Lung (tissue), 12 donors: Measurements from ENCODE around the gene ATAD3A. TPM values are rescaled to one million over a fixed set of nuclear protein-coding genes. Genes with fewer than 3 reads are reported as not detected.

Experiments used
- ATAC-seq: fragments of 200-7000 bp; cut with Tn5 transposase; one replicate; pipeline ENCODE4 v1.9.1; 2020; ENCODE audit warnings: moderate number of reproducible peaks; ENCODE audit not compliant: insufficient read depth, low FRiP score
- DNase-seq, 3 donors: peaks; one replicate each; pipeline ENCODE4 v3.0.0-alpha.2; 2013 to 2017
- H3K27ac ChIP-seq, 2 donors: one replicate each; pipeline ENCODE4 v1.5.1; 2013; ENCODE audit warnings: mild to moderate bottlenecking in 2 of 2, moderate library complexity in 2 of 2, control low read depth in 1 of 2, inconsistent platforms in 1 of 2, low read depth in 1 of 2, low read length in 1 of 2
- H3K27me3 ChIP-seq, 3 donors: one replicate each; pipeline ENCODE4 v1.5.1; 2013; ENCODE audit warnings: low read length in 2 of 3; ENCODE audit not compliant: control insufficient read depth in 3 of 3, insufficient read depth in 3 of 3
- H3K36me3 ChIP-seq, 4 donors: one replicate each; pipeline ENCODE4 v1.5.1; 2013; ENCODE audit warnings: low read length in 4 of 4, mild to moderate bottlenecking in 1 of 4, moderate library complexity in 1 of 4; ENCODE audit not compliant: control insufficient read depth in 4 of 4, insufficient read depth in 4 of 4
- H3K4me1 ChIP-seq, 5 donors: one replicate each; pipeline ENCODE4 v1.5.1; 2013; ENCODE audit warnings: low read length in 5 of 5, mild to moderate bottlenecking in 2 of 5, moderate library complexity in 1 of 5; ENCODE audit not compliant: control insufficient read depth in 5 of 5, insufficient read depth in 5 of 5
- H3K4me3 ChIP-seq: one replicate; pipeline ENCODE4 v1.5.1; 2013; ENCODE audit warnings: mild to moderate bottlenecking, control low read depth, moderate library complexity
- H3K9ac ChIP-seq, 2 donors: one replicate each; pipeline ENCODE4 v1.5.1; 2013; ENCODE audit warnings: low read length in 2 of 2, control low read depth in 1 of 2; ENCODE audit not compliant: insufficient read depth in 1 of 2
- H3K9me3 ChIP-seq, 4 donors: one replicate each; pipeline ENCODE4 v1.5.1; 2013; ENCODE audit warnings: low read length in 3 of 4, mild to moderate bottlenecking in 1 of 4, moderate library complexity in 1 of 4; ENCODE audit not compliant: control insufficient read depth in 4 of 4, insufficient read depth in 3 of 4
- CTCF ChIP-seq: IDR thresholded peaks from 2 replicates; pipeline ENCODE4 v1.5.1; 2012; ENCODE audit warnings: mild to moderate bottlenecking; ENCODE audit errors: control extremely low read depth, extremely low read depth
- WGBS, 2 donors: extraction: QIAGEN DNeasy Blood & Tissue Kit; methylation state at CpG; one replicate each; pipeline ENCODE4 v1.1.7; 2013; 5-methylcytosine and 5-hydroxymethylcytosine counted together
- polyA plus RNA-seq, 2 donors: library from polyadenylated mRNA; stranded (reverse); fragments of 200-250 nt; gene quantifications; one replicate each; pipeline ENCODE4 v1.2.1, GENCODE V29; 2013
- total RNA-seq, 2 donors: library from RNA; depleted of rRNA in 1 of 2; stranded (reverse); fragments of >200 nt in 1 of 2; gene quantifications; one replicate each; pipeline ENCODE4 v1.2.1, GENCODE V29; 2014 to 2021
- donor health status: control.
- donor health status: control.
- donor health status: Bipolar disorder and iron deficiency.
- donor health status: healthy.
- donor health status: DM: yes; HTN: yes; CAD: no.

ATAD3A gene
- total and polyA plus RNA-seq, 4 donors, result 8.1 to 31.3 (median 28.3) TPM

DNA sequence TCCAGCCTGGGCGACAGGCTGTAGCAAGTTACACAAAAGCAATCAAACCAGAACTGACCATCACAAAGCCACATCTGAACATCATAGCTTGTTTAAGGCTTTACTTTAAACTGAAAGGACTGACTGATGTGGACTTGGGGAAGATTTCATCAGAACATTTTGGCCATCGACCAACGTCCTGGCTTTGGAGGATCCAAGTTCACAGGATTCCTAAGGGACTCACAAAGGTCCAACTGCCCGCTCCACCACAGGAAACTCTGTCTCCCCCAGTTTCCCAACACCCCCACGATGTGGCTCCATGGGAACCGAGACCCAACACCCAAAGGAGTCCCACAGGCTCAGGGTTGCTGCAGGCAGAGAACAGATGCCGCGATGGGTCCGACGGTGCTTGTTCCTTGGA is 53.4 kb downstream of the ATAD3A start:
- H3K4me3 ChIP-seq, result no peak overlapping the region
- DNase-seq (no peak), ATAC-seq (no peak)
- no peak overlapping the region for H3K9ac ChIP-seq
- no peak overlapping the region for H3K27ac ChIP-seq
- H3K27me3 ChIP-seq, result no peaks in the 10 kb centered on the region
- peaks cover 10 to 40% (median 31%) of the 10 kb centered on the region in 4 donors for H3K36me3 ChIP-seq
- no peak for TF ChIP-seq CTCF
- H3K9me3 ChIP-seq, result no peaks in the 10 kb centered on the region
- 89 to 90% methylated on average over 10 of the region's 10 CpGs for WGBS, 2 donors
- H3K4me1 ChIP-seq, result peaks cover 0 to 10% (median 0%) of the 10 kb centered on the region in 5 donors

- no peak overlapping the region for H3K9ac ChIP-seq
- 87 to 89% methylated on average over 31 of the region's 31 CpGs for WGBS, 2 donors
These were observed 55.4 kb downstream of the ATAD3A start for GRCh38 chr1:1567152-1567875.

DNA sequence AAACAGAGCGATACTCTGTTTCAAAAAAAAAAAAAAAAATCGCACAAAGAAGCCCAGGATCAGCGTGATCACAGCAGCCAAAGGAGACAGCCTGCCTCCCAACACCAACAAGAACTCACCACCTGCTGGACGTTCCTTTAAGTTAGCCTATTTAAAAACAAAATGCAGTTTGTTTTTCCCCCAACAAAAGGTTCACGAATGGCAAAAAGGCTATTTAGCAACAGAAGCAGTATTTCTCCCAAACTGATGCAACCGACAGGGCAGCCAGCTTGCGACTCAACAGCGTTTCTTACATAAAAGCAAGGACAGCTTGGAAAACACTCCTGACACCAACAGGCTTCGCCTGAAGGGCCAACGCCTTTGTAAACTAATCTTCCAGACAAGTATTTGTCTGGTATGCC is 55.9 kb downstream of the ATAD3A start:
- Histone ChIP-seq H3K27ac (no peak overlapping the region), H3K9ac (no peak overlapping the region), H3K27me3 (no peaks in the 10 kb centered on the region), H3K4me1 (peaks cover 0 to 6% (median 0%) of the 10 kb centered on the region in 5 donors), H3K4me3 (no peak overlapping the region), H3K9me3 (no peaks in the 10 kb centered on the region), H3K36me3 (peaks cover 8 to 30% (median 24%) of the 10 kb centered on the region in 4 donors)
- ATAC-seq (no peak), DNase-seq (no peak)
- TF ChIP-seq CTCF, result no peak
- 68 to 73% methylated on average over 10 of the region's 10 CpGs for WGBS, 2 donors

More at GRCh38 chr1:1567152-1567875, 55.4 kb downstream of the ATAD3A start:
- H3K9me3 ChIP-seq, result no peaks in the 10 kb centered on the region
- peaks cover 10 to 30% (median 29%) of the 10 kb centered on the region in 4 donors for H3K36me3 ChIP-seq
- no peak for DNase-seq
- no peak for TF ChIP-seq CTCF
- peak overlapping the region in 1 of 2 donors; percentile 34 for H3K27ac ChIP-seq
- H3K4me3 ChIP-seq, result no peak overlapping the region
- no peaks in the 10 kb centered on the region for H3K27me3 ChIP-seq
- H3K4me1 ChIP-seq, result peaks cover 0 to 9% (median 0%) of the 10 kb centered on the region in 5 donors
- no peak for ATAC-seq
